ENCODE data around the gene DLGAP4. TPM values are rescaled to one million over a fixed set of nuclear protein-coding genes. Genes with fewer than 3 reads are reported as not detected.

The DLGAP4 gene
- total RNA-seq, 2 donors from 2014 or later = 62.9 to 78.2 TPM

DNA sequence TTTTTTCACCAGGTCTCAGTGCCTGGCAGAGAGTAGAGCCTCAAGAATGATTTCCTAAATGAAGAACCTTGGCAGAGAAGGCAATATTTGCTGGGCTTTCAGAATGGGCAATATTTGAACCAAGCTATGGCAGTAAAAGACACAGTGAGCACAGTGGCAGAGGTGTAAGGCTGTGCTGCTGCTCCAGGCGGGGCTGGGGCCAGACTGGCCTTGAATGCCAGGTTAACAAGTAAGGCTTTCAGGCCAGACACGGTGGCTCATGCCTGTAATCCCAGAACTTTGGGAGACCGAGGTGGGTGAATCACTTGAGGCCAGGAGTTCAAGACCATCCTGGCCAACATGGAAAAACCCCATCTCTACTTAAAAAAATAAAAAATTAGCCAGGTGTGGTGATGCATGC, 226.7 kb downstream of the DLGAP4 start:
- Mint-ChIP-seq H3K27me3 (ENCODE audit: insufficient read depth) (no peaks in the 10 kb centered on the region), H3K27ac (no peak overlapping the region), H3K36me3 (ENCODE audit: low read depth) (peaks cover 7% of the 10 kb centered on the region), H3K4me1 (no peaks in the 10 kb centered on the region), H3K9me3 (no peaks in the 10 kb centered on the region), H3K4me3 (no peak overlapping the region)
- Histone ChIP-seq H3K4me3 (ENCODE audit: low read length) (no peak overlapping the region), H3K27ac (ENCODE audit: low read depth, low read length) (no peak overlapping the region), H3K9me3 (ENCODE audit: control insufficient read depth, low read length) (no peaks in the 10 kb centered on the region), H3K27me3 (ENCODE audit: control insufficient read depth, insufficient read depth, low read length, poor library complexity, severe bottlenecking) (no peaks in the 10 kb centered on the region), H3K9ac (ENCODE audit: extremely low read depth, low read length, poor library complexity, severe bottlenecking) (no peak overlapping the region), H3K4me1 (ENCODE audit: control insufficient read depth, insufficient read depth, low read length) (no peaks in the 10 kb centered on the region), H3K36me3 (ENCODE audit: control insufficient read depth, insufficient read depth, low read length) (peaks cover 7% of the 10 kb centered on the region)
- TF ChIP-seq, protein P1, sequence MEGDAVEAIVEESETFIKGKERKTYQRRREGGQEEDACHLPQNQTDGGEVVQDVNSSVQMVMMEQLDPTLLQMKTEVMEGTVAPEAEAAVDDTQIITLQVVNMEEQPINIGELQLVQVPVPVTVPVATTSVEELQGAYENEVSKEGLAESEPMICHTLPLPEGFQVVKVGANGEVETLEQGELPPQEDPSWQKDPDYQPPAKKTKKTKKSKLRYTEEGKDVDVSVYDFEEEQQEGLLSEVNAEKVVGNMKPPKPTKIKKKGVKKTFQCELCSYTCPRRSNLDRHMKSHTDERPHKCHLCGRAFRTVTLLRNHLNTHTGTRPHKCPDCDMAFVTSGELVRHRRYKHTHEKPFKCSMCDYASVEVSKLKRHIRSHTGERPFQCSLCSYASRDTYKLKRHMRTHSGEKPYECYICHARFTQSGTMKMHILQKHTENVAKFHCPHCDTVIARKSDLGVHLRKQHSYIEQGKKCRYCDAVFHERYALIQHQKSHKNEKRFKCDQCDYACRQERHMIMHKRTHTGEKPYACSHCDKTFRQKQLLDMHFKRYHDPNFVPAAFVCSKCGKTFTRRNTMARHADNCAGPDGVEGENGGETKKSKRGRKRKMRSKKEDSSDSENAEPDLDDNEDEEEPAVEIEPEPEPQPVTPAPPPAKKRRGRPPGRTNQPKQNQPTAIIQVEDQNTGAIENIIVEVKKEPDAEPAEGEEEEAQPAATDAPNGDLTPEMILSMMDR (conservative IDR thresholded peaks at IDR 0.05) = no peak
- DNase-seq = no peak
- WGBS, 2 experiments (ENCODE audit: insufficient coverage in 1 of 2, insufficient read length in 1 of 2) = 75 to 91% methylated on average over 2 to 3 of the region's 3 CpGs

DNA sequence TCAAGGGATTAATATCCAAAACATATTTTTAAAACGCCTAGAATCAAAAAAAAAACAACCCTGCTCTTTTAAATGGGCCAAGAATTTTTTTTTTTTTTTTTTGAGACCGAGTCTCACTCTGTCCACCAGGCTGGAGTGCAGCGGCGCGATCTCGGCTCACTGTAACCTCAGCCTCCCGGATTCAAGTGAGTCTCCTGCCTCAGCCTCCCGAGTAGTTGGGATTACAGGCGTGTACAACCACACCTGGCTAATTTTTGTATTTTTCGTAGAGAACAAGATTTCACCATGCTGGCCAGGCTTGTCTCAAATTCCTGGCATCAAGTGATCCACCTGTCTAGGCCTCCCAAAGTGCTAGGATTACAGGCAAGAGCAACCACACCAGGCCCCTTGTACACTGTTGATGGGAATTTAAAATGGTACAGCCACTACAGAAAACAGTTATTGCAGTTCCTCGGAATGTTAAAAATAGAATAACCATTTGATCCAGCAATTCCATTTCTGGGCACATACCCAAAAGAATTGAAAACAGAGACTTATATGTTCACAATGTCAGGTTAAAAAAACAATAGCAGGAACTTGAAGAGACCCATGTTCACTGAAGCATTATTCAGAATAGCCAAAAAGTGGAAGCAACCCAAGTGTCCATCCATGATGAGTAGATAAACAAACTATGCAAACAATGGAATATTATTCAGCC, 232.0 kb downstream of the DLGAP4 start:
- TF ChIP-seq, protein P1 (conservative IDR thresholded peaks at IDR 0.05) = no peak
- Histone ChIP-seq H3K36me3 (ENCODE audit: control insufficient read depth, insufficient read depth, low read length) (peaks cover 7% of the 10 kb centered on the region), H3K4me1 (ENCODE audit: control insufficient read depth, insufficient read depth, low read length) (peaks cover 15% of the 10 kb centered on the region), H3K9ac (ENCODE audit: extremely low read depth, low read length, poor library complexity, severe bottlenecking) (no peak overlapping the region), H3K27ac (ENCODE audit: low read depth, low read length) (no peak overlapping the region), H3K4me3 (ENCODE audit: low read length) (no peak overlapping the region), H3K9me3 (ENCODE audit: control insufficient read depth, low read length) (no peaks in the 10 kb centered on the region), H3K27me3 (ENCODE audit: control insufficient read depth, insufficient read depth, low read length, poor library complexity, severe bottlenecking) (no peaks in the 10 kb centered on the region)
- DNase-seq = no peak
- Mint-ChIP-seq H3K36me3 (ENCODE audit: low read depth) (no peaks in the 10 kb centered on the region), H3K9me3 (no peaks in the 10 kb centered on the region), H3K27me3 (ENCODE audit: insufficient read depth) (peaks cover 2% of the 10 kb centered on the region), H3K27ac (no peak overlapping the region), H3K4me1 (peaks cover 18% of the 10 kb centered on the region), H3K4me3 (no peak overlapping the region)
- 91 to 97% methylated on average over 11 of the region's 11 CpGs for WGBS, 2 experiments (ENCODE audit: insufficient coverage in 1 of 2, insufficient read length in 1 of 2)

- DNase-seq = peak; percentile 68
- no peak overlapping the region for H3K27ac ChIP-seq (ENCODE audit: low read depth, low read length)
- H3K36me3 ChIP-seq (ENCODE audit: control insufficient read depth, insufficient read depth, low read length) = peaks cover 26% of the 10 kb centered on the region
- WGBS, 2 experiments (ENCODE audit: insufficient coverage in 1 of 2, insufficient read length in 1 of 2) = 37 to 44% methylated on average over 16 to 41 of the region's 41 CpGs
- Mint-ChIP-seq H3K27me3 (ENCODE audit: insufficient read depth) (peaks cover 2% of the 10 kb centered on the region), H3K27ac (no peak overlapping the region), H3K4me3 (peak overlapping the region; percentile 69), H3K4me1 (peaks cover 25% of the 10 kb centered on the region), H3K36me3 (ENCODE audit: low read depth) (peaks cover 13% of the 10 kb centered on the region), H3K9me3 (no peaks in the 10 kb centered on the region)
- no peaks in the 10 kb centered on the region for H3K9me3 ChIP-seq (ENCODE audit: control insufficient read depth, low read length)
- H3K27me3 ChIP-seq (ENCODE audit: control insufficient read depth, insufficient read depth, low read length, poor library complexity, severe bottlenecking) = no peaks in the 10 kb centered on the region
- TF ChIP-seq, protein P1 (conservative IDR thresholded peaks at IDR 0.05) = no peak
- peak overlapping the region; percentile 51 for H3K9ac ChIP-seq (ENCODE audit: extremely low read depth, low read length, poor library complexity, severe bottlenecking)
- H3K4me1 ChIP-seq (ENCODE audit: control insufficient read depth, insufficient read depth, low read length) = peaks cover 20% of the 10 kb centered on the region
- peak overlapping the region; percentile 89 for H3K4me3 ChIP-seq (ENCODE audit: low read length)
Observed at GRCh38 chr20:36540551-36541211, 234.5 kb downstream of the DLGAP4 start.

Data from endodermal cell (in vitro differentiated cells).